Stimulated activated CD8-positive, alpha-beta memory T cell treated with anti-CD3 and anti-CD28 coated beads, Interleukin-4, amount 100 ng/mL, for 48 hours (primary cell): ENCODE data around the gene HDAC7.
A peak's percentile ranks its signal among the peaks of the same experiment; 100 is the strongest.
"Not testable (repeated sequence)": the region's sequence is repeated elsewhere in the genome, so short reads cannot be mapped to it uniquely, and the experiment has no call there.

Source experiments
- DNase-seq: peaks from one replicate; pipeline ENCODE4 v3.0.0-alpha.2; 2020

HDAC7 gene

GRCh38 chr12:47848853-47849252 is 29.1 kb upstream of the HDAC7 start:
- no peak for DNase-seq

GRCh38 chr12:47846294-47846996 is 26.7 kb upstream of the HDAC7 start:
- no peak for DNase-seq

GRCh38 chr12:47845081-47845480 is 25.4 kb upstream of the HDAC7 start:
- DNase-seq, result no peak

GRCh38 chr12:47844264-47845019 is 24.7 kb upstream of the HDAC7 start:
- no peak for DNase-seq

GRCh38 chr12:47843226-47843980 is 23.7 kb upstream of the HDAC7 start:
- no peak for DNase-seq

- not testable (repeated sequence) for DNase-seq
Measured at GRCh38 chr12:47842543-47842942, 22.8 kb upstream of the HDAC7 start.

GRCh38 chr12:47841910-47842309 is 22.2 kb upstream of the HDAC7 start:
- no peak for DNase-seq

- no peak for DNase-seq
Measured at GRCh38 chr12:47841501-47841900, 21.8 kb upstream of the HDAC7 start.

GRCh38 chr12:47840571-47840970 is 20.9 kb upstream of the HDAC7 start:
- DNase-seq, result no peak

- DNase-seq, result no peak
Measured at GRCh38 chr12:47839214-47839876, 19.6 kb upstream of the HDAC7 start.

GRCh38 chr12:47838286-47838931 is 18.7 kb upstream of the HDAC7 start:
- DNase-seq, result peak; percentile 59

- DNase-seq, result peak; percentile 78
Measured at GRCh38 chr12:47837190-47838171, 17.8 kb upstream of the HDAC7 start.

- no peak for DNase-seq
Measured at GRCh38 chr12:47835831-47836155, 16.1 kb upstream of the HDAC7 start.

- no peak for DNase-seq
Measured at GRCh38 chr12:47835006-47835830, 15.5 kb upstream of the HDAC7 start.

GRCh38 chr12:47834199-47834903 is 14.6 kb upstream of the HDAC7 start:
- no peak for DNase-seq

GRCh38 chr12:47833591-47834012 is 13.9 kb upstream of the HDAC7 start:
- DNase-seq, result peak; percentile 44

- peak; percentile 85 for DNase-seq
Measured at GRCh38 chr12:47832263-47832933, 12.7 kb upstream of the HDAC7 start.

GRCh38 chr12:47829584-47829983 is 9.9 kb upstream of the HDAC7 start:
- DNase-seq, result no peak

- DNase-seq, result no peak
Measured at GRCh38 chr12:47828976-47829482, 9.3 kb upstream of the HDAC7 start.
